Osteoblast (primary cell): Measurements from ENCODE around the gene OR8G1. TPM values are rescaled to one million over a fixed set of nuclear protein-coding genes. Genes with fewer than 3 reads are reported as not detected.

Source experiments
- DNase-seq: peaks from one replicate; pipeline ENCODE4 v3.0.0; 2011; ENCODE audit warnings: low spot score, mixed read lengths; ENCODE audit not compliant: insufficient read length; ENCODE audit errors: missing footprints
- H2AFZ ChIP-seq: 2 replicates; pipeline ENCODE4 v1.6.0; 2011; ENCODE audit warnings: mild to moderate bottlenecking, low read length
- H3K27ac ChIP-seq: 2 replicates; pipeline ENCODE4 v1.5.1; 2011; ENCODE audit warnings: mild to moderate bottlenecking, low read depth, low read length, moderate library complexity
- H3K27me3 ChIP-seq: 2 replicates; pipeline ENCODE4 v1.6.0; 2012; ENCODE audit warnings: mild to moderate bottlenecking, control low read depth, inconsistent platforms, low read length, moderate library complexity; ENCODE audit not compliant: insufficient read depth
- H3K36me3 ChIP-seq: 2 replicates; pipeline ENCODE4 v1.5.1; 2011; ENCODE audit warnings: mild to moderate bottlenecking, low read length, control low read depth, moderate library complexity; ENCODE audit not compliant: insufficient read depth
- H3K4me1 ChIP-seq: 2 replicates; pipeline ENCODE4 v1.5.1; 2011; ENCODE audit warnings: mild to moderate bottlenecking, low read length, control low read depth, moderate library complexity; ENCODE audit not compliant: insufficient read depth
- H3K4me2 ChIP-seq: 2 replicates; pipeline ENCODE4 v1.6.0; 2011; ENCODE audit warnings: mild to moderate bottlenecking, low read length; ENCODE audit not compliant: insufficient read depth
- H3K4me3 ChIP-seq: fragments of 200-600 bp; sonication (generic); 3 replicates; pipeline ENCODE4 v1.5.1; 2012; ENCODE audit warnings: mild to moderate bottlenecking, low read length, inconsistent platforms; ENCODE audit not compliant: insufficient read depth
- H3K79me2 ChIP-seq: 2 replicates; pipeline ENCODE4 v1.6.0; 2012; ENCODE audit warnings: mild to moderate bottlenecking, low read length, control low read depth, inconsistent platforms; ENCODE audit not compliant: insufficient read depth
- H3K9me3 ChIP-seq: 2 replicates; pipeline ENCODE4 v1.5.1; 2011; ENCODE audit warnings: low read depth, low read length, control low read depth
- H4K20me1 ChIP-seq: 2 replicates; pipeline ENCODE4 v1.6.0; 2012; ENCODE audit warnings: mild to moderate bottlenecking, low read length, control low read depth; ENCODE audit not compliant: insufficient read depth
- total RNA-seq: library from RNA; depleted of rRNA; stranded (reverse); fragments of >200 nt; gene quantifications from 2 replicates; pipeline ENCODE4 v1.2.3, GENCODE V29; 2012
- TF ChIP-seq, protein P1 (sequence below): IDR thresholded peaks from 2 replicates; pipeline ENCODE4 v1.5.1; 2011; ENCODE audit warnings: mild to moderate bottlenecking, low read depth, low read length, moderate library complexity; ENCODE audit errors: extremely low read depth

OR8G1 gene
- total RNA-seq, 1 donor, result not detected

GRCh38 chr11:124278261-124278660 lies 37.4 kb downstream of the OR8G1 start:
- H3K27me3 ChIP-seq, result no peaks in the 10 kb centered on the region
- H3K4me1 ChIP-seq, result no peaks in the 10 kb centered on the region
- TF ChIP-seq, protein P1, sequence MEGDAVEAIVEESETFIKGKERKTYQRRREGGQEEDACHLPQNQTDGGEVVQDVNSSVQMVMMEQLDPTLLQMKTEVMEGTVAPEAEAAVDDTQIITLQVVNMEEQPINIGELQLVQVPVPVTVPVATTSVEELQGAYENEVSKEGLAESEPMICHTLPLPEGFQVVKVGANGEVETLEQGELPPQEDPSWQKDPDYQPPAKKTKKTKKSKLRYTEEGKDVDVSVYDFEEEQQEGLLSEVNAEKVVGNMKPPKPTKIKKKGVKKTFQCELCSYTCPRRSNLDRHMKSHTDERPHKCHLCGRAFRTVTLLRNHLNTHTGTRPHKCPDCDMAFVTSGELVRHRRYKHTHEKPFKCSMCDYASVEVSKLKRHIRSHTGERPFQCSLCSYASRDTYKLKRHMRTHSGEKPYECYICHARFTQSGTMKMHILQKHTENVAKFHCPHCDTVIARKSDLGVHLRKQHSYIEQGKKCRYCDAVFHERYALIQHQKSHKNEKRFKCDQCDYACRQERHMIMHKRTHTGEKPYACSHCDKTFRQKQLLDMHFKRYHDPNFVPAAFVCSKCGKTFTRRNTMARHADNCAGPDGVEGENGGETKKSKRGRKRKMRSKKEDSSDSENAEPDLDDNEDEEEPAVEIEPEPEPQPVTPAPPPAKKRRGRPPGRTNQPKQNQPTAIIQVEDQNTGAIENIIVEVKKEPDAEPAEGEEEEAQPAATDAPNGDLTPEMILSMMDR, result no peak
- no peak overlapping the region for H3K4me3 ChIP-seq
- DNase-seq, result no peak
- H3K79me2 ChIP-seq, result no peaks in the 10 kb centered on the region
- H4K20me1 ChIP-seq, result no peaks in the 10 kb centered on the region
- H3K9me3 ChIP-seq, result no peaks in the 10 kb centered on the region
- H2AFZ ChIP-seq, result no peak overlapping the region
- H3K36me3 ChIP-seq, result no peaks in the 10 kb centered on the region
- H3K27ac ChIP-seq, result no peak overlapping the region
- H3K4me2 ChIP-seq, result no peak overlapping the region

DNA sequence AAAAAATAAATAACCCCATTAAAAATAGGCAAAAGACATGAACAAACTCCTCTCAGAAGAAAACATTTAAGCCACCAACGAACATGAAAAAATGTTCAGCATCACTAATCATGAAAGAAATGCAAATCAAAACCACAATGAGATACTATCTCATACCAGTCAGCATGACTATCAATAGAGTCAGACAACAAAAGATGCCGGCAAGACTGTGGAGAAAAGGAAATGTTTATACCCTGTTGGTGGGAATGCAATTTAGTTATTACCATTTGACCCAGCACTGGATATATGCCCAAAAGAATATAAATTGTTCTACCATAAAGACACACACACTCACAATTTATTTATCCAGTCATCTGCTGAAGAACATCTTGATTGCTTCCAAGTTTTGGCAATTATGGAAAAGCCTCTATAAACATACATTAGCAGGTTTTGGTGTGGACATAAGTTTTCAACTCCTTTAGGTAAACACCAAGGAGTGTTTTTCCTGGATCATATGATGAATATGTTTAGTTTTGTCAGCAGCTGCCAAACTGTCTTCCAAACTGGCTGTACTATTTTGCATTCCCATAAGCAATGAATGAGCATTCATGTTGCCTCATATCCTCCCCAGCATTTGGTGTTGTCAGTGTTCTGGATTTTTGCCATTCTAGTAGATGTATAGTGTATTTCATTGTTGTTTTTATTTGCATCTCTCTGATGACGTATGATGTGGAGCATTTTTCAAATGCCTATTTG lies 44.9 kb downstream of the OR8G1 start:
- H3K27ac ChIP-seq, result no peak overlapping the region
- no peaks in the 10 kb centered on the region for H3K36me3 ChIP-seq
- H3K9me3 ChIP-seq, result no peaks in the 10 kb centered on the region
- H3K27me3 ChIP-seq, result no peaks in the 10 kb centered on the region
- no peak for DNase-seq
- H3K79me2 ChIP-seq, result no peaks in the 10 kb centered on the region
- no peaks in the 10 kb centered on the region for H3K4me1 ChIP-seq
- no peaks in the 10 kb centered on the region for H4K20me1 ChIP-seq
- TF ChIP-seq, protein P1, result no peak
- no peak overlapping the region for H3K4me2 ChIP-seq
- no peak overlapping the region for H3K4me3 ChIP-seq
- H2AFZ ChIP-seq, result no peak overlapping the region

GRCh38 chr11:124294687-124295086 lies 53.8 kb downstream of the OR8G1 start:
- Histone ChIP-seq H3K79me2 (no peaks in the 10 kb centered on the region), H2AFZ (no peak overlapping the region), H3K36me3 (no peaks in the 10 kb centered on the region), H3K4me1 (no peaks in the 10 kb centered on the region), H3K27me3 (no peaks in the 10 kb centered on the region), H3K4me3 (no peak overlapping the region), H4K20me1 (no peaks in the 10 kb centered on the region), H3K27ac (no peak overlapping the region), H3K9me3 (no peaks in the 10 kb centered on the region), H3K4me2 (no peak overlapping the region)
- TF ChIP-seq, protein P1, result no peak
- no peak for DNase-seq

GRCh38 chr11:124296016-124296415 lies 55.1 kb downstream of the OR8G1 start:
- Histone ChIP-seq H3K4me2 (no peak overlapping the region), H3K4me3 (no peak overlapping the region), H3K27me3 (no peaks in the 10 kb centered on the region), H3K36me3 (no peaks in the 10 kb centered on the region), H3K27ac (no peak overlapping the region), H3K4me1 (no peaks in the 10 kb centered on the region), H3K9me3 (no peaks in the 10 kb centered on the region), H2AFZ (no peak overlapping the region), H4K20me1 (no peaks in the 10 kb centered on the region), H3K79me2 (no peaks in the 10 kb centered on the region)
- TF ChIP-seq, protein P1, result no peak
- no peak for DNase-seq
